ENCODE results near the gene MXD4. TPM values are rescaled to one million over a fixed set of nuclear protein-coding genes. Genes with fewer than 3 reads are reported as not detected.

The MXD4 gene
- polyA plus RNA-seq, 1 donor, result 49.5 TPM

GRCh38 chr4:2264481-2265041, 2.7 kb upstream of the MXD4 start:
- no peak for DNase-seq

- DNase-seq, result no peak
Measured at GRCh38 chr4:2263926-2264321, 2.0 kb upstream of the MXD4 start.

- DNase-seq, result no peak
Measured at GRCh38 chr4:2262944-2263250, 988 bp upstream of the MXD4 start.

GRCh38 chr4:2262145-2262943, 435 bp upstream of the MXD4 start:
- DNase-seq, result peak; percentile 99

- DNase-seq, result peak; percentile 15
Measured at GRCh38 chr4:2261110-2261852, 628 bp downstream of the MXD4 start.

GRCh38 chr4:2260344-2261109, 1.4 kb downstream of the MXD4 start:
- DNase-seq, result no peak

GRCh38 chr4:2259541-2260343, 2.2 kb downstream of the MXD4 start:
- no peak for DNase-seq

- no peak for DNase-seq
Measured at GRCh38 chr4:2259036-2259540, 2.8 kb downstream of the MXD4 start.

GRCh38 chr4:2258091-2259035, 3.5 kb downstream of the MXD4 start:
- no peak for DNase-seq

- DNase-seq, result no peak
Measured at GRCh38 chr4:2257361-2258081, 4.4 kb downstream of the MXD4 start.

GRCh38 chr4:2256781-2257191, 5.1 kb downstream of the MXD4 start:
- no peak for DNase-seq

- no peak for DNase-seq
Measured at GRCh38 chr4:2256156-2256731, 5.7 kb downstream of the MXD4 start.

- DNase-seq, result peak; percentile 21
Measured at GRCh38 chr4:2255501-2256155, 6.3 kb downstream of the MXD4 start.

GRCh38 chr4:2254665-2255500, 7.0 kb downstream of the MXD4 start:
- no peak for DNase-seq

- no peak for DNase-seq
Measured at GRCh38 chr4:2253160-2254084, 8.5 kb downstream of the MXD4 start.

GRCh38 chr4:2252530-2253091, 9.3 kb downstream of the MXD4 start:
- DNase-seq, result no peak

Data from left kidney (tissue), 2 donors.